WTC11 (cell line): Measurements from ENCODE around the gene TMEM167A. TPM values are rescaled to one million over a fixed set of nuclear protein-coding genes. Genes with fewer than 3 reads are reported as not detected.
A peak's percentile ranks its signal among the peaks of the same experiment; 100 is the strongest.

Experiments used
- ATAC-seq: fragments of 200-7000 bp; cut with Tn5 transposase; 2 replicates; pipeline ENCODE4 v1.10.0; 2021; ENCODE audit warnings: mild to moderate bottlenecking, moderate library complexity
- CTCF ChIA-PET: fragments of 300-600 bp; sonication (Branson Sonifier 250); formaldehyde crosslinking; loops from one replicate; lab custom pipeline; 2021; ENCODE audit warnings: antibody characterized with exemption; lab: Charles Lee
- POLR2A ChIA-PET: fragments of 350-600 bp; sonication (Branson Sonifier 250); formaldehyde crosslinking; loops from one replicate; lab custom pipeline; 2021; ENCODE audit warnings: antibody characterized with exemption; lab: Charles Lee
- DNase-seq: peaks from one replicate; pipeline ENCODE4 v3.0.0; 2021; ENCODE audit warnings: low spot score
- H3K27ac Mint-ChIP-seq: 2 replicates; pipeline ENCODE4 v1.8.0; 2021; ENCODE audit warnings: mixed read lengths
- H3K27me3 Mint-ChIP-seq: 2 replicates; pipeline ENCODE4 v1.8.0; 2021; ENCODE audit warnings: low read depth, mild to moderate bottlenecking, moderate library complexity, mixed read lengths
- H3K36me3 Mint-ChIP-seq: 2 replicates; pipeline ENCODE4 v1.8.0; 2021; ENCODE audit warnings: mixed read lengths
- H3K4me1 Mint-ChIP-seq: 2 replicates; pipeline ENCODE4 v1.8.0; 2022; ENCODE audit warnings: mixed read lengths
- H3K4me3 Mint-ChIP-seq: 2 replicates; pipeline ENCODE4 v1.8.0; 2021; ENCODE audit warnings: mild to moderate bottlenecking, moderate library complexity, mixed read lengths
- H3K9me3 Mint-ChIP-seq: 2 replicates; pipeline ENCODE4 v1.8.0; 2021; ENCODE audit warnings: mixed read lengths
- ARID4B ChIP-seq: sonication (generic); formaldehyde crosslinking; IDR thresholded peaks from 2 replicates; pipeline ENCODE4 v1.8.0; 2023; ENCODE audit warnings: missing genetic modification reagents, mild to moderate bottlenecking, borderline replicate concordance
- ATF1 ChIP-seq: sonication (generic); formaldehyde crosslinking; IDR thresholded peaks from 2 replicates; pipeline ENCODE4 v1.8.1; 2023; ENCODE audit warnings: mild to moderate bottlenecking, moderate library complexity, missing genetic modification reagents
- ATF2 ChIP-seq: sonication (generic); formaldehyde crosslinking; IDR thresholded peaks from 2 replicates; pipeline ENCODE4 v1.8.1; 2022; ENCODE audit warnings: low read depth, missing genetic modification reagents, borderline replicate concordance
- FOXJ3 ChIP-seq: sonication (generic); formaldehyde crosslinking; IDR thresholded peaks from 2 replicates; pipeline ENCODE4 v1.9.0; 2021; ENCODE audit warnings: missing genetic modification reagents, mild to moderate bottlenecking, borderline replicate concordance
- HMGXB4 ChIP-seq: sonication (generic); formaldehyde crosslinking; IDR thresholded peaks from 2 replicates; pipeline ENCODE4 v1.8.1; 2023; ENCODE audit warnings: mild to moderate bottlenecking, moderate library complexity, missing genetic modification reagents
- IRF2 ChIP-seq: sonication (generic); formaldehyde crosslinking; IDR thresholded peaks from 2 replicates; pipeline ENCODE4 v1.8.0; 2022; ENCODE audit warnings: low read depth, missing genetic modification reagents, borderline replicate concordance
- JAZF1 ChIP-seq: fragments of 250-450 bp; sonication (Bioruptor Pico); IDR thresholded peaks from 2 replicates; pipeline ENCODE4 v1.9.0; 2021; ENCODE audit warnings: moderate library complexity, mild to moderate bottlenecking, inconsistent platforms
- JUN ChIP-seq: sonication (generic); formaldehyde crosslinking; IDR thresholded peaks from 2 replicates; pipeline ENCODE4 v1.8.0; 2023; ENCODE audit warnings: mild to moderate bottlenecking, missing genetic modification reagents
- NFATC4 ChIP-seq: fragments of 250-450 bp; sonication (Bioruptor Pico); IDR thresholded peaks from 2 replicates; pipeline ENCODE4 v1.9.0; 2021; ENCODE audit warnings: mild to moderate bottlenecking
- NR3C1 ChIP-seq: sonication (generic); formaldehyde crosslinking; conservative IDR thresholded peaks from 2 replicates; pipeline ENCODE4 v1.8.1; 2023; ENCODE audit warnings: low read depth, mild to moderate bottlenecking, missing genetic modification reagents
- PRRX2 ChIP-seq: fragments of 250-450 bp; sonication (Bioruptor Pico); IDR thresholded peaks from 2 replicates; pipeline ENCODE4 v1.8.0; 2021; ENCODE audit warnings: mild to moderate bottlenecking
- RORB ChIP-seq: fragments of 250-450 bp; sonication (Bioruptor Pico); IDR thresholded peaks from 2 replicates; pipeline ENCODE4 v1.9.0; 2021; ENCODE audit warnings: mild to moderate bottlenecking
- USF1 ChIP-seq: sonication (generic); formaldehyde crosslinking; IDR thresholded peaks from 2 replicates; pipeline ENCODE4 v1.8.0; 2022; ENCODE audit warnings: mild to moderate bottlenecking, missing genetic modification reagents
- ZBTB43 ChIP-seq: sonication (generic); formaldehyde crosslinking; IDR thresholded peaks from 2 replicates; pipeline ENCODE4 v1.8.1; 2023; ENCODE audit warnings: mild to moderate bottlenecking, missing genetic modification reagents
- ZNF121 ChIP-seq: sonication (generic); formaldehyde crosslinking; IDR thresholded peaks from 2 replicates; pipeline ENCODE4 v1.8.0; 2023; ENCODE audit warnings: missing genetic modification reagents
- ZNF138 ChIP-seq: sonication (generic); formaldehyde crosslinking; conservative IDR thresholded peaks from 2 replicates; pipeline ENCODE4 v1.8.1; 2022; ENCODE audit warnings: mild to moderate bottlenecking, moderate library complexity, missing genetic modification reagents
- ZNF281 ChIP-seq: sonication (generic); formaldehyde crosslinking; IDR thresholded peaks from 2 replicates; pipeline ENCODE4 v1.8.0; 2023; ENCODE audit warnings: mild to moderate bottlenecking, missing genetic modification reagents
- ZNF512 ChIP-seq: sonication (generic); formaldehyde crosslinking; IDR thresholded peaks from 2 replicates; pipeline ENCODE4 v1.8.1; 2022; ENCODE audit warnings: missing genetic modification reagents, borderline replicate concordance
- total RNA-seq: library from RNA; stranded (reverse); gene quantifications from 3 replicates; pipeline ENCODE4 v1.2.3, GENCODE V29; 2021

The TMEM167A gene
- total RNA-seq, 1 experiment from 2014 or later: 165 TPM

GRCh38 chr5:83007755-83008154, 69.4 kb downstream of the TMEM167A start:
- ChIA-PET POLR2A (no interaction called here), CTCF (no interaction called here)
- Mint-ChIP-seq H3K4me1 (peaks cover 49% of the 10 kb centered on the region), H3K4me3 (no peak overlapping the region), H3K27me3 (no peaks in the 10 kb centered on the region), H3K36me3 (peaks cover 10% of the 10 kb centered on the region; the same call in 1 of the 2 replicates), H3K27ac (peak overlapping the region; percentile 58), H3K9me3 (peaks cover 13% of the 10 kb centered on the region)
- no peak for DNase-seq
- peak; percentile 62; the same call in 1 of the 2 replicates for ATAC-seq
- TF ChIP-seq NFATC4 (CRISPR knock-in tag): no peak
- no peak for TF ChIP-seq RORB (CRISPR knock-in tag)
- no peak for TF ChIP-seq ZNF121 (CRISPR knock-in tag)
- no peak for TF ChIP-seq ARID4B
- TF ChIP-seq USF1: no peak
- no peak for TF ChIP-seq PRRX2 (CRISPR knock-in tag)
- TF ChIP-seq JAZF1: no peak
- no peak for TF ChIP-seq ZBTB43 (CRISPR knock-in tag)
- TF ChIP-seq ATF2 (CRISPR knock-in tag): no peak
- no peak for TF ChIP-seq FOXJ3 (CRISPR knock-in tag)
- no peak for TF ChIP-seq ZNF512 (CRISPR knock-in tag)
- TF ChIP-seq JUN (CRISPR knock-in tag): no peak
- TF ChIP-seq ATF1: no peak
- TF ChIP-seq NR3C1: no peak
- TF ChIP-seq IRF2 (CRISPR knock-in tag): no peak
- no peak for TF ChIP-seq ZNF138 (CRISPR knock-in tag)

- no peak for DNase-seq
- POLR2A ChIA-PET: no interaction called here
- H3K9me3 Mint-ChIP-seq: peaks cover 7% of the 10 kb centered on the region
- TF ChIP-seq IRF2 (CRISPR knock-in tag): no peak
- TF ChIP-seq ZNF281 (CRISPR knock-in tag): no peak
- no peak for TF ChIP-seq HMGXB4 (CRISPR knock-in tag)
- no peak for TF ChIP-seq ATF2 (CRISPR knock-in tag)
- TF ChIP-seq ZNF138 (CRISPR knock-in tag): no peak
Observed at GRCh38 chr5:83006683-83007283, 70.4 kb downstream of the TMEM167A start.

More at GRCh38 chr5:83006683-83007283, 70.4 kb downstream of the TMEM167A start:
- Mint-ChIP-seq H3K4me3 (no peak overlapping the region), H3K4me1 (peaks cover 59% of the 10 kb centered on the region), H3K36me3 (peaks cover 5% of the 10 kb centered on the region; the same call in 1 of the 2 replicates), H3K27ac (no peak overlapping the region; the same call in 1 of the 2 replicates), H3K27me3 (no peaks in the 10 kb centered on the region)
- CTCF ChIA-PET: no interaction called here
- ATAC-seq: no peak
